ENCODE results near the gene RBM34.
A peak's percentile ranks its signal among the peaks of the same experiment; 100 is the strongest.

The RBM34 gene

DNA sequence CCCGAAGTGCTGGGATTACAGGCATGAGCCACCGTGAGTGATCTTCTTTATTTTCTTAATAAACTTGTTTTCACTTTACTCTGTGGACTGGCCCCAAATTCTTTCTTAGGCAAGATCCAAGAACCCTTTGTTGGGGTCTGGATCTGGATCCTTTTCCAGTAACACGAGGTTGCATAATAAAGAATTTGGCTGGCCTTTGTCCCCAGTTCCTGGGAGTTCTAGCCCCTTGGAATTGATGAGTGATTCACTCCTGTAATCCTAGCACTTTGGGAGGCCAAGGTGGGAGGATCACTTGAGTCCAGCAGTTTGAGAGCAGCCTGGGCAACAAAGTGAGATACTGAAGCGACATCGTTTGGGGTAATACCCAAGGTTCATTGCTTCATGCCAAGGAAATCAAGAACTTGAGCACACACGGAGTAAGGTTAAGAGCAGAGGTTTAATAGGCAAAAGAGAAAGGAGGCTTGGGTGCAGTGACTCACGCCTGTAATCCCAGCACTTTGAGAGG is 30.2 kb downstream of the RBM34 start:
- Histone ChIP-seq H3K4me3 (ENCODE audit: low read length) (no peak overlapping the region), H3F3A (ENCODE audit: control insufficient read depth, insufficient read depth) (peaks cover 18% of the 10 kb centered on the region), H3K9me3 (ENCODE audit: control insufficient read depth, insufficient read depth, low read length) (no peaks in the 10 kb centered on the region), H3K4me1 (ENCODE audit: control insufficient read depth, low read length) (peaks cover 18% of the 10 kb centered on the region), H3K79me2 (ENCODE audit: control insufficient read depth, low read length) (peaks cover 31% of the 10 kb centered on the region), H3K36me3 (ENCODE audit: control insufficient read depth, low read length) (peaks cover 61% of the 10 kb centered on the region), H3K9me2 (replicated peaks; ENCODE audit: control insufficient read depth, low read length) (no peaks in the 10 kb centered on the region), H3K4me2 (ENCODE audit: low read length) (no peak overlapping the region), H3K27me3 (ENCODE audit: control insufficient read depth, low read length) (no peaks in the 10 kb centered on the region), H3K27ac (ENCODE audit: low read depth, low read length) (no peak overlapping the region), H4K20me1 (ENCODE audit: control insufficient read depth, insufficient read depth, low read depth, low read length) (peaks cover 11% of the 10 kb centered on the region)
- TF ChIP-seq EZH2phosphoT487 (IDR thresholded peaks at IDR 0.05; ENCODE audit: borderline replicate concordance, low read length): no peak
- TF ChIP-seq, protein P1, sequence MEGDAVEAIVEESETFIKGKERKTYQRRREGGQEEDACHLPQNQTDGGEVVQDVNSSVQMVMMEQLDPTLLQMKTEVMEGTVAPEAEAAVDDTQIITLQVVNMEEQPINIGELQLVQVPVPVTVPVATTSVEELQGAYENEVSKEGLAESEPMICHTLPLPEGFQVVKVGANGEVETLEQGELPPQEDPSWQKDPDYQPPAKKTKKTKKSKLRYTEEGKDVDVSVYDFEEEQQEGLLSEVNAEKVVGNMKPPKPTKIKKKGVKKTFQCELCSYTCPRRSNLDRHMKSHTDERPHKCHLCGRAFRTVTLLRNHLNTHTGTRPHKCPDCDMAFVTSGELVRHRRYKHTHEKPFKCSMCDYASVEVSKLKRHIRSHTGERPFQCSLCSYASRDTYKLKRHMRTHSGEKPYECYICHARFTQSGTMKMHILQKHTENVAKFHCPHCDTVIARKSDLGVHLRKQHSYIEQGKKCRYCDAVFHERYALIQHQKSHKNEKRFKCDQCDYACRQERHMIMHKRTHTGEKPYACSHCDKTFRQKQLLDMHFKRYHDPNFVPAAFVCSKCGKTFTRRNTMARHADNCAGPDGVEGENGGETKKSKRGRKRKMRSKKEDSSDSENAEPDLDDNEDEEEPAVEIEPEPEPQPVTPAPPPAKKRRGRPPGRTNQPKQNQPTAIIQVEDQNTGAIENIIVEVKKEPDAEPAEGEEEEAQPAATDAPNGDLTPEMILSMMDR (IDR thresholded peaks at IDR 0.05; ENCODE audit: low read depth, low read length, poor library complexity, severe bottlenecking): no peak

DNA sequence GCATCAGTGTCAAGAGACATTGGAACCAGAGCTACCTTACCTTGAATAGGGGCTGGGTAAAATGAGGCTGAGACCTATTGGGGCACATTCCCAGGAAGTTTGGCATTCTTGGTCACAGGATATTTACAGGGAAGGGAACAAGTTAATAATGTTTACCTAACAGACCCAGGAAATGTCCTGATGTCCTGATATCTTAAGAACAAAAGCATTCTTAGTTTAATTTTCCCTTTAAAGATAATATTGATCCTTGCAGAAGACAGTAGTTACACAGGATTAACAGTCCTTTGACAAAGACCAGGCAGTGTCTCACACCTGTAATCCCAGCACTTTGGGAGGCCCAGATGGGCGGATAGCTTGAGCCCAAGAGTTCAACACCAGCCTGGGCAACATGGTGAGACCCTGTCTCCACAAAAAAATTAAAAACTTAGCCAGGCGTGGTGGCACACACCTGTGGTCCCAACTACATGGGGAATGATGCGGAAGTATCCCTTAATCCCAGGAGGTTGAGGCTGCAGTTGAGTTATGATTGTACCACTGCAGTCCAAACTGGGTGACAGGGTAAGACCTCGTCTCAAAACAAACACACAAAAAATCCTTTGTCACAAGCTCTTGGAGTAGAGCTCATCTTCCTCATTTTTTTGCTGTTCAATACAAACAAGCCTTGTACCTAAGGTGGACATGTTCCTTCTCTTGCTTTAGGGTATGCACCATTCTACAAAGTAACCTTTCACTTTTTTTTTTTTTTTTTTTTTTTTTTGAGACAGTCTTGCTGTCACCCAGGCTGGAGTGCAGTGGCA is 31.1 kb downstream of the RBM34 start:
- no peaks in the 10 kb centered on the region for H3K9me2 ChIP-seq (replicated peaks; ENCODE audit: control insufficient read depth, low read length)
- no peak overlapping the region for H3K4me3 ChIP-seq (ENCODE audit: low read length)
- peaks cover 11% of the 10 kb centered on the region for H4K20me1 ChIP-seq (ENCODE audit: control insufficient read depth, insufficient read depth, low read depth, low read length)
- TF ChIP-seq EZH2phosphoT487 (IDR thresholded peaks at IDR 0.05; ENCODE audit: borderline replicate concordance, low read length): no peak
- TF ChIP-seq, protein P1 (IDR thresholded peaks at IDR 0.05; ENCODE audit: low read depth, low read length, poor library complexity, severe bottlenecking): no peak
- peaks cover 40% of the 10 kb centered on the region for H3K79me2 ChIP-seq (ENCODE audit: control insufficient read depth, low read length)
- H3K9me3 ChIP-seq (ENCODE audit: control insufficient read depth, insufficient read depth, low read length): no peaks in the 10 kb centered on the region
- H3K4me2 ChIP-seq (ENCODE audit: low read length): no peak overlapping the region
- H3K36me3 ChIP-seq (ENCODE audit: control insufficient read depth, low read length): peaks cover 61% of the 10 kb centered on the region
- H3K27me3 ChIP-seq (ENCODE audit: control insufficient read depth, low read length): no peaks in the 10 kb centered on the region
- H3K27ac ChIP-seq (ENCODE audit: low read depth, low read length): no peak overlapping the region
- peaks cover 22% of the 10 kb centered on the region for H3K4me1 ChIP-seq (ENCODE audit: control insufficient read depth, low read length)
- H3F3A ChIP-seq (ENCODE audit: control insufficient read depth, insufficient read depth): peaks cover 18% of the 10 kb centered on the region

DNA sequence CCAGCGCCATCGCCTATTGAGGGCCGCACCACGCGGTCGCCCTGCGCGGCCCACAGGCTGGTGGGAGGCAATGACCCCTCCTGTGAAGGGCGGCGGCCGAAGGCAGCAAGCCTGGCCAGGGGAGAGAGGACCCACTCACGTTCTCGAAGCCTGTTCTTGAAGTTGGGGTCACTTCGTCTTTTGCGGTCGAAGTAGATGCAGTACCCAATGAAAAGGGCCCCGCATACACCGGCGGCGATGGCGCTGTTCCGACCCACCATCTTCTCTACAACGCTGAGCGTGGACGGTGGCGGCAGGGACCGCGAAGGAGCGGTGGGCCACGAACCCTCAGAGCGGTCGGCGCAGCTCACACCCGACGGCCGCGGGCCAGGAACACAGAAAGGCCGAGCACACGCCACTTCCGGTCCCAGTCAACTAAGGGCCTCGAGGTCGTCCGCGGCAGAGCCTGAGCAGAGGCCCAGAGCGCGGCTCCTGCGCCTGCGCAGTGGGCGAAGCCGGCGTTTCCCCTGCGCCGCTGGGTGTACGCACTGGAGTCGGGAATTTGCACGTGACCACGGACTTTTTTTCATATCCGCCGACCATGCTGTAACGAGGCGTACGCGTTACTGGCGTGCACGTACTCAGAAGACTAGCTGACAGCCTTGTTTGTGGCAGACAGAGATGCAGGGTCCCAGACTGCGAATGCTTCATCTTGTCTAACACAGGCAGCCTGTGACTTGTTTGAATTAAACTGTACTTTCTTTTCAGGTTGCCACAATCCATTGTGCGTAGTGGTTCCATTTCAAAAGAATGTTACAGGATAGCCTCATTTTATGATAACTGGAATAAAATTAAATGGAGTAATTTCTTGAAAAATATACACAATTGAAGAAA is 32.4 kb downstream of the RBM34 start, which contains the start of gene TOMM20:
Gene TOMM20, minus strand, starts transcription at position 382 of the 873 bp plus-strand sequence. Its CDS starts 122 bp downstream, at position 260.
- peaks cover 26% of the 10 kb centered on the region for H3K4me1 ChIP-seq (ENCODE audit: control insufficient read depth, low read length)
- H3K79me2 ChIP-seq (ENCODE audit: control insufficient read depth, low read length): peaks cover 52% of the 10 kb centered on the region
- H3K27ac ChIP-seq (ENCODE audit: low read depth, low read length): peak within 1 kb of the TSS; percentile 65
- no peaks in the 10 kb centered on the region for H3K9me2 ChIP-seq (replicated peaks; ENCODE audit: control insufficient read depth, low read length)
- H4K20me1 ChIP-seq (ENCODE audit: control insufficient read depth, insufficient read depth, low read depth, low read length): peaks cover 21% of the 10 kb centered on the region
- H3K9me3 ChIP-seq (ENCODE audit: control insufficient read depth, insufficient read depth, low read length): no peaks in the 10 kb centered on the region
- H3F3A ChIP-seq (ENCODE audit: control insufficient read depth, insufficient read depth): peaks cover 18% of the 10 kb centered on the region
- H3K36me3 ChIP-seq (ENCODE audit: control insufficient read depth, low read length): peaks cover 68% of the 10 kb centered on the region
- peak within 1 kb of the TSS; percentile 72 for H3K4me2 ChIP-seq (ENCODE audit: low read length)
- no peaks in the 10 kb centered on the region for H3K27me3 ChIP-seq (ENCODE audit: control insufficient read depth, low read length)
- TF ChIP-seq, protein P1 (IDR thresholded peaks at IDR 0.05; ENCODE audit: low read depth, low read length, poor library complexity, severe bottlenecking): no peak
- no peak for TF ChIP-seq EZH2phosphoT487 (IDR thresholded peaks at IDR 0.05; ENCODE audit: borderline replicate concordance, low read length)
- H3K4me3 ChIP-seq (ENCODE audit: low read length): peak within 1 kb of the TSS; percentile 93

Data from DOHH2 (cell line).